NCI-H2196 treated with DMSO at 0.1 percent for 48 hours (cell line): ENCODE data around the gene DIS3L2.
"Not testable (repeated sequence)": the region's sequence is repeated elsewhere in the genome, so short reads cannot be mapped to it uniquely, and the experiment has no call there.

Experiments
- DNase-seq: peaks from one replicate; lab custom pipeline; 2025; ENCODE audit not compliant: unreplicated experiment; lab: John Stamatoyannopoulos, UW

DIS3L2 gene

GRCh38 chr2:232113821-232114220 is 152.3 kb downstream of the DIS3L2 start:
- DNase-seq, result no peak

DNA sequence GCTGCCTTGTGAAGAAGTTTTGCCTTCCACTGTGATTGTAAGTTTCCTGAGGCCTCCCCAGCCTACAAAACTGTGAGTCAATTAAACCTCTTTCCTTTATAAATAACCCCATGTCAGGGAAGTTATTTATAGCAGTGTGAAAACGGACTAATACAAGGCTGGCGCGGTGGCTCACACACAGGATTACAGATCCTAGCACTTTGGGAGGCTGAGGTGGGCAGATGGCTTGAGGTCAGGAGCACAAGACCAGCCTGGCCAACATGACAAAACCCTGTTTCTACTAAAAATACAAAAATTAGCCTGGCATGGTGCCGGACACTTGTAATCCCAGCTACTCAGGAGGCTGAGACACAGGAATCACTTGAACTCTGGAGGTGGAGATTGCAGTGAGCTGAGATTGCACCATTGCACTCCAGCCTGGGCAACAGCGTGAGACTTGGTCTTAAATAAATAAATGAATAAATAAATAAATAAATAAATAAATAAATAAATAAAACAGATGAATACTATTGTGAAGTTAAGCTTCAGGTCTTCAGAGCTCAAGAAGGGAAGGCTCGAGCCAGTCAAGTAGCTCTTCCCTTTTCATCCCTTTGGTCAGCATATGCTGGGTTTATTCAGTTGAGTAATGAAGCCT is 154.3 kb downstream of the DIS3L2 start:
- not testable (repeated sequence) for DNase-seq

DNA sequence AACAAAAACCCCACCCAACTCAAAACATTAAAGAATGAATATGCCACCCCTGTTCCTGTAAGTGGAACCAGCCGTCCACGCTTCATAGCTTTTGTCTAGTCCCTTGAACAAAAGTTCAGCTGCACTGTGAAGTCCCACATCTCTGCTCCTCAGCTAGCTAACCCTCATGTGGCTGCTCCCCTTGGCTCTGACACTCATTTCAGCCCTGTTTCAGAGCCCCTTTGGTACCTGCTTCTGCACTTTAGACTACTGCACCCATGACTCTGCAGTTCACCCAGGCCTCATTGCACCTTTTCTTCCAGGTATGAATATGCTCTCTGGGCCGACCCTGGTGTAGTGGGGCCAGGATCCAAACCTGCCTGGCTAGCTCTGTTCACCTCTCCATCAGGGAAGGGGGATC is 155.3 kb downstream of the DIS3L2 start:
- DNase-seq, result no peak

DNA sequence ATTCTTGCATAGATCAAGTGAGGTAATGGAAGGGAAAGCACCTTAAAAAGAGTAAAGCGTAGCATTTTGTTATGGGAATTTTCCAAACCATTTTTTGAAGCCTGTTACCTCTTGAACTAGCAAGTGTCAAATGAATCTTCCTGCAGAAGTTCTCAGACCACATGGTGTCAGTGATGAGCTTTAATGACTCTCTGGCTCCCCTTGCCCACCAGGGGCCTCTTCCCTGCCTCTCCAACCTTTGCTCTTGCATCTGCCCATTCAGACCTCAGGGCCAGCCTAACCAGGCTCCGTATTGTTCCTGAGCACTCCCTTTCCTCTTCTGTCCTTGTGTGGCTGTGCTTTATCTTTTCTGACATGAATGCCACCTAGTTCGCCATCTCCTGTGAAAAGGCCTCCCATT is 155.9 kb downstream of the DIS3L2 start:
- no peak for DNase-seq

DNA sequence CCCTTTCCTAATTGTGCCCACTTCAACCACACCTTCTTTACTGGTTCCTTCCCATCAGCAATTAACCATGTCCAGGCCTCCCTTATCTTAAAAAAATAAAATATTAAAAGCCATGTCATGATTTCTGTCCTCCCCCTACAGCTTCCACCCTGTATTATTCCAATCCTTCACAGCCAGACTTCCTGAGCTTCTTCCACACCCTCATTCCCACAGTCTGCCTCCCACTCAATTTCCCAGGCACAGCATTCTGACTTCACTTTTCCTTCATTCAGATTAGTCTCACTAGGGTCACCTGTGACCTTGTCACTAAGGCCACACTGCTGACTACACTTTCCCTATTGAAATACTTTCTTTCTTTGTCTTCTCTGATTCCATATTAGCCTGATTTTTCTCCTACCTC is 159.4 kb downstream of the DIS3L2 start:
- no peak for DNase-seq

- DNase-seq, result no peak
Observed at GRCh38 chr2:232124309-232124708, 162.8 kb downstream of the DIS3L2 start.

GRCh38 chr2:232126301-232127099 is 165.0 kb downstream of the DIS3L2 start:
- DNase-seq, result no peak

GRCh38 chr2:232129483-232129882 is 168.0 kb downstream of the DIS3L2 start:
- no peak for DNase-seq

DNA sequence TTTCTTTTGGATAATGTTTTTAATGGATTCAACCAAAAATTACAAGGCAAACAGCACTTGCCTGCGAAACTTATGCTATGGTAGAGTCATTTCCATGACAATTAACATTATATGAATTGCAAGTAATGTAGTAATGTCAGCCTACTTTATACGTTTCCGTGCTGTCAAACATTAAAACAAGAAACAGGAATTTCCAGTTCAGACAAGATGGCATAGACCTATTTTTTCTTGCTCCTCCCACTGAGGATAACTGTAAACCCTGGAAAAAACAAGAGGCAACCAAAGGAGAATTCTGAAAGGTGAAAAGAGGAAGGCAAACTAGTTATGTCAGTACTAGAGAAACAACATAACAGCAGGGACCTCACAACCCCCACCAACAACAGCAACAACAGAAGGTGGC is 170.7 kb downstream of the DIS3L2 start:
- DNase-seq, result no peak

DNA sequence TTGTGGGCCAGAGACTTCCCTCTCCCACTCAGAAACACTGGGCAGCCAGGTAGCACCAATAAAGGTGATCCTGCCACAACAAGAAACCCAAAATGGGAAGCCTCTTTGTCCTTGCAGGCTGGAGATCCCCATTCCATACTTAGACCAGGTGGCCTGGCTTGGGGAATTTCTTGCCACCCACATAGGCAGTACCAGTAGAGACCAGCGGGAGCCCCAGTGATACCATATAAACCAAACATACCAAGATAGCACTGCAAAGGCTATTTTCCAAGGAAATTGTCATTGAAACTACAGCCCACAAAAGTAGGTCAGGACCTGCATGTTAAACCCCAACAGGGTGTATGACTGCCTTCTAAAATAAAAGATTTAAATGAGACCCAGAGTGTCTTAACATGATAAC is 171.6 kb downstream of the DIS3L2 start:
- no peak for DNase-seq

- no peak for DNase-seq
Observed at GRCh38 chr2:232134939-232135338, 173.4 kb downstream of the DIS3L2 start.

DNA sequence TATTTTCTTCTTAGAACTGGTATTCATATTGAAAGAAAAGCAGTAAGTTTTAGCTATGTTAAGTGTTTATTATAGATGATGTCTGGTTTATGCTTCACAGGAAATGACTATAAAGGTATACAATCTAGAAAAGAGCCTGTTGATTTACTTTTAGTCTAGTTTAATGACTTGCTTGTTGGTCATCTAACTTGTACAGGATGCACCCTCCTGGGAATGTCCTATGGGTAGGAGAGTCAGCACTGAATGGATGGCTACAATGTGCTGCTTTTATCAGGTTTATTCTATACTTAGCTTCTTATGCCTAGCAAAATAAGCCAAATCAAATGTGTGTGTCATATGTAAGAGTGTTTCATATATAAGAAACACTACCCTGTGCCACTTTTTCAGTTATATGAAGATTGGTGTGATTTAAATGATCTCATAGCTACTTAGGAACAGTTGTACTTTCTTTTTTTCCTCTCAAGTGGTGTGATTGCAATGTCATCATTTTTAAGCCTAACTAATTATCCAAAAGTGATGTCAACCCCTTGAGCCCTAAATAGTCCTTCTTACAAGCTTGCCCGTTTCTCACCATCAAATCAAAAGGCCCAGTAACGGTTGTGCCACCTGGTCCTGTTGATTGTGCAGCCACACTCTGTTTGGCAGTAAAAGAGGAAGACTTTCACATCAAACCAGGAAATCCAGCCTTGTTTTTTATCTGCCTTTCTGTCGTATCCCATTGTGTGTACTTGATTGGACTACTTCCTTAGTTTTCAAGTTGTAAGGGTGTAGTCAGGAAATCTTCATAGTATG is 176.0 kb downstream of the DIS3L2 start:
- DNase-seq, result no peak

- DNase-seq, result no peak
Observed at GRCh38 chr2:232138441-232138840, 176.9 kb downstream of the DIS3L2 start.

GRCh38 chr2:232139171-232139594 is 177.7 kb downstream of the DIS3L2 start:
- no peak for DNase-seq

DNA sequence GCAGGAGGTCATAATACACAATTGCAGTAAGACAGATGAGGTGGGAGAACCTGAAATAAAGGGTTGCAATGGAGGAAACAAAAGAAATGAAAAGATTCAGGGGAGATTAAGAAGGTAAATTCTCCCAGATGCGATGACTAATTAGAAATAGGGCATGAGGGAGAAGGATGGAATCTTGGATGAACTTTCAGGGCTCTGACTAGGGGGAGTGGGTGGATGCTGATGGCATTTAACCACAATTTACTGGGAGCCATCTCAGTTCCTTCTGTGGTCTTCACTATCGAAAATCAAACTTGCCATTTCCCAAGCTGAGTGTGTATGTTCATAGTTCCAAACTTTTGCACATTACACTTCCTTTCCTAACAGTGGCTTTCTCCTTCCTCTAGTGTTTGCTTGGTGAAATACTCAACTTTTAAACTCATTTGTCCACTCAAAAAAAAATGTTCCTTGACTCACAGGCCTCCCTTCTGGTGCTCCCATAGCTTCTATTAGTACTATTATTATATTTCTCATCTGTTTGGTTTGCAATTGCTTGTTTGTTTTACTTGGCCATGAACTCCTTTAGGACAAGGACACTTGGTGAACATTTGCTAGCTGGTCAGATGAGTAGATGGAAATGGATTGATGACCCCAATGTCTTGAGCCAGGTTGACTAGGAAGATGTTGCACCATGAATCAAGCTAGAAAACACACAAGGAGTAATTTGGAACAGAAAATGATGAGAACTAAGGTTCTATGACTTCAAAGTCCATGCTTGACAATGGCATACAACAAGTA is 178.5 kb downstream of the DIS3L2 start:
- DNase-seq, result no peak

DNA sequence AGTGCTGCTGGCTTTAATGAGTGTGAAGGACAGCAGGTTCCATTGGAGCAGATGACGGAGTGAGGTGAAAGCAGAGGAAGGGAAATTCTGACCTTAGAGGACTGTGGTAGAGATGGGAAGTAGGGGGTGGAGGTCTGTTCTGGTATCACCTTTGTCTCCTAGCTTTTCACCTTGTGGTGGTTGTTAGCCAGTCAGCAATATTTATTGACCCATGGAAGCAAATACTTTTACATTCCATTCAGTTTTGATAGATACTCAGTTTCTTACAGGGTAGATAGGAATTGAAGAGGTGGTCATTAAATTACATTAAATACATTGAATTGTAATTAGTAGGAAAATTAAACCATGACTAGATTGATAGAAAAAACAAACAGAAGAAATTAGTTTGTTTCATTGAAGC is 180.1 kb downstream of the DIS3L2 start:
- no peak for DNase-seq

GRCh38 chr2:232142049-232142448 is 180.5 kb downstream of the DIS3L2 start:
- no peak for DNase-seq

DNA sequence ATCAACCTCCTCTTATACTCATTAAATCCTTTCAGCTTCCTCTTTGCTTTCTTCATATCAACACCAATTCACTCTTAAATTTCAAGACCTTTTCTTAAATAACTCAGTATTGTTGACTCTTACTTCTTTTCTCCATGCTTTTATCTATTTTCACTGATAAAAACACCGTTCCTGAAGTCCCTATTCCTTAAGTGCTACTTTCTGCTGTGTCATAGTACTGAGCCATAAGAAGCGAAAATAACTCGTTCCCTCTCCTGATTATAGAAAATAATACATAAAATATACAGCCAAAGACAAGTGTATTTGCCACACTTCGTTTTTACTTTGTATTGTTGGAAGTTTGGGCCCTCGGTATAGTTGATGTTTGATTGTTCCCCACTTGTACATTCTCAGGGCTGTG is 181.0 kb downstream of the DIS3L2 start:
- DNase-seq, result no peak

DNA sequence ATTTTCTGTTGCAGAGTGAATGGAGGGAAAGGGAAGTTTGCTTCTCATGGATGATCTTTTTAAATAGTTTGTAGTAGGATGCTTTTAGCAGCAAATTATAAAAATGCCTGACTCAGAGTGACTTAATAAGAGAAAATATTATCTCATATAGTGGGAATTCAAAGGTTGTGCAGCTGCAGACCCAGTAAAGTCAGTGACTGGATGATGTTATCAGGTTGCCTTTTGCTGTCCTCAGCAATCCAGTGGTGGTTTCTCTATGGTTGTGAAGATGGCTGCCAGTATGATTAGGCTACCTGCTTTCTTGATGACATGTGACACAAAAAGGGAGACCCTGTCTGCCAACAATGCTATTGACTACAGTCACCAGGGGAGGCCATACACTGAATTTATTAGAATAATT is 184.8 kb downstream of the DIS3L2 start:
- DNase-seq, result no peak

- no peak for DNase-seq
Observed at GRCh38 chr2:232147440-232148077, 186.0 kb downstream of the DIS3L2 start.

- DNase-seq, result no peak
Observed at GRCh38 chr2:232162187-232162586, 200.7 kb downstream of the DIS3L2 start.
